ENCODE measurements around the gene PRKG1.

DNA sequence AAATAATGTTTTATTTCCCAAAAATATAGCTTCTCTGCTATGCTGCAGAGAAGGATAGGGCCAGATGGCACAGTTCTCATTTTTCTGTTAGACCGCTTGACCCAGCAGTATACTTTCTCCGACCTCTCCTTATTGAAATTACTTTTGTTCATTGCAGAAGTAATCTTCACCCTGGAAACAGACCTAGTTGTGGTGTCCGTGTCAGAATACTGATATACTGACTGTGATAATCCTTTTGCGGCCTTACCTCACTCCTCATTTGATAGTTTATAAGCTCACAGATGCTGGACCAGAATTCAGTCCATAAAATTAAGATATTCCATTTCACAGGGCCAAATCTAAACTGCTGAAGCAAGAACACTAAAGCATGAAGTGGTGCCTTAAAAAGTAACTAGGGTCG lies 979.2 kb downstream of the PRKG1 start:
- TF ChIP-seq POLR2AphosphoS5 (IDR thresholded peaks at IDR 0.05; ENCODE audit: insufficient read depth in 1 of 2, low read depth in 1 of 2), result no peak
- TF ChIP-seq, protein P1, sequence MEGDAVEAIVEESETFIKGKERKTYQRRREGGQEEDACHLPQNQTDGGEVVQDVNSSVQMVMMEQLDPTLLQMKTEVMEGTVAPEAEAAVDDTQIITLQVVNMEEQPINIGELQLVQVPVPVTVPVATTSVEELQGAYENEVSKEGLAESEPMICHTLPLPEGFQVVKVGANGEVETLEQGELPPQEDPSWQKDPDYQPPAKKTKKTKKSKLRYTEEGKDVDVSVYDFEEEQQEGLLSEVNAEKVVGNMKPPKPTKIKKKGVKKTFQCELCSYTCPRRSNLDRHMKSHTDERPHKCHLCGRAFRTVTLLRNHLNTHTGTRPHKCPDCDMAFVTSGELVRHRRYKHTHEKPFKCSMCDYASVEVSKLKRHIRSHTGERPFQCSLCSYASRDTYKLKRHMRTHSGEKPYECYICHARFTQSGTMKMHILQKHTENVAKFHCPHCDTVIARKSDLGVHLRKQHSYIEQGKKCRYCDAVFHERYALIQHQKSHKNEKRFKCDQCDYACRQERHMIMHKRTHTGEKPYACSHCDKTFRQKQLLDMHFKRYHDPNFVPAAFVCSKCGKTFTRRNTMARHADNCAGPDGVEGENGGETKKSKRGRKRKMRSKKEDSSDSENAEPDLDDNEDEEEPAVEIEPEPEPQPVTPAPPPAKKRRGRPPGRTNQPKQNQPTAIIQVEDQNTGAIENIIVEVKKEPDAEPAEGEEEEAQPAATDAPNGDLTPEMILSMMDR (IDR thresholded peaks at IDR 0.05), result no peak
- no peak for TF ChIP-seq POLR2A (IDR thresholded peaks at IDR 0.05)
